Activated naive CD8-positive, alpha-beta T cell treated with anti-CD3 and anti-CD28 coated beads, Interleukin-2, amount 50 U/mL, for 24 hours (primary cell): ENCODE results near the gene NCAPD3.

Experiments used
- ATAC-seq: fragments of 150-1000 bp; cut with Tn5 transposase; one replicate; pipeline ENCODE4 v1.10.0; 2021
- DNase-seq: peaks from one replicate; pipeline ENCODE4 v3.0.0; 2021
- H3K27ac Mint-ChIP-seq: one replicate; pipeline ENCODE4 v1.8.0; 2021; ENCODE audit warnings: mild to moderate bottlenecking, mixed read lengths
- H3K27me3 Mint-ChIP-seq: one replicate; pipeline ENCODE4 v1.8.0; 2021; ENCODE audit warnings: mixed read lengths
- H3K36me3 Mint-ChIP-seq: one replicate; pipeline ENCODE4 v1.8.0; 2021; ENCODE audit warnings: low read depth, mixed read lengths
- H3K4me1 Mint-ChIP-seq: one replicate; pipeline ENCODE4 v1.8.0; 2021; ENCODE audit warnings: mixed read lengths
- H3K4me3 Mint-ChIP-seq: one replicate; pipeline ENCODE4 v1.8.0; 2021; ENCODE audit warnings: mild to moderate bottlenecking, moderate library complexity, mixed read lengths
- H3K9me3 Mint-ChIP-seq: one replicate; pipeline ENCODE4 v1.8.0; 2021; ENCODE audit warnings: mixed read lengths

NCAPD3 gene

GRCh38 chr11:134223836-134224709 lies at the start of gene NCAPD3, which contains the start of gene VPS26B:
NCAPD3 (minus strand) TSS chr11:134223967; CDS start chr11:134223926, 41 bp downstream.
VPS26B (plus strand) TSS chr11:134224671; CDS start chr11:134225123, 452 bp downstream.
- Mint-ChIP-seq H3K27ac (peak within 1 kb of the TSS; percentile 98), H3K9me3 (no peaks in the 10 kb centered on the region), H3K4me3 (peak within 1 kb of the TSS; percentile 97), H3K27me3 (peaks cover 3% of the 10 kb centered on the region), H3K4me1 (peaks cover 66% of the 10 kb centered on the region), H3K36me3 (peaks cover 32% of the 10 kb centered on the region)
- ATAC-seq (peak; percentile 78), DNase-seq (peak; percentile 96)

GRCh38 chr11:134273317-134273712 lies 49.5 kb upstream of the NCAPD3 start:
- Mint-ChIP-seq H3K36me3 (peaks cover 4% of the 10 kb centered on the region), H3K4me3 (no peak overlapping the region), H3K9me3 (no peaks in the 10 kb centered on the region), H3K4me1 (peaks cover 45% of the 10 kb centered on the region), H3K27ac (no peak overlapping the region), H3K27me3 (peaks cover 13% of the 10 kb centered on the region)
- no peak for DNase-seq
- ATAC-seq = no peak

- Mint-ChIP-seq H3K4me3 (no peak overlapping the region), H3K9me3 (no peaks in the 10 kb centered on the region), H3K27ac (no peak overlapping the region), H3K36me3 (peaks cover 4% of the 10 kb centered on the region), H3K27me3 (peaks cover 11% of the 10 kb centered on the region), H3K4me1 (peaks cover 45% of the 10 kb centered on the region)
- no peak for DNase-seq
- no peak for ATAC-seq
These were observed 48.9 kb upstream of the NCAPD3 start for GRCh38 chr11:134272381-134273316.

- DNase-seq = no peak
- ATAC-seq = no peak
- Mint-ChIP-seq H3K4me3 (no peak overlapping the region), H3K4me1 (peaks cover 42% of the 10 kb centered on the region), H3K27me3 (peaks cover 8% of the 10 kb centered on the region), H3K27ac (no peak overlapping the region), H3K36me3 (no peaks in the 10 kb centered on the region), H3K9me3 (no peaks in the 10 kb centered on the region)
These were observed 48.2 kb upstream of the NCAPD3 start for GRCh38 chr11:134271978-134272377.

- no peaks in the 10 kb centered on the region for H3K36me3 Mint-ChIP-seq
- no peak overlapping the region for H3K4me3 Mint-ChIP-seq
- H3K27ac Mint-ChIP-seq = no peak overlapping the region
- no peaks in the 10 kb centered on the region for H3K9me3 Mint-ChIP-seq
- H3K4me1 Mint-ChIP-seq = peaks cover 37% of the 10 kb centered on the region
- peak; percentile 36 for ATAC-seq
- DNase-seq = no peak
- H3K27me3 Mint-ChIP-seq = peaks cover 8% of the 10 kb centered on the region
These were observed 46.5 kb upstream of the NCAPD3 start for GRCh38 chr11:134270250-134270714.

- Mint-ChIP-seq H3K4me1 (peaks cover 16% of the 10 kb centered on the region), H3K4me3 (no peak overlapping the region), H3K27ac (no peak overlapping the region), H3K9me3 (no peaks in the 10 kb centered on the region), H3K36me3 (peaks cover 2% of the 10 kb centered on the region), H3K27me3 (peaks cover 8% of the 10 kb centered on the region)
- no peak for DNase-seq
- ATAC-seq = no peak
These were observed 44.2 kb upstream of the NCAPD3 start for GRCh38 chr11:134267966-134268365.

DNA sequence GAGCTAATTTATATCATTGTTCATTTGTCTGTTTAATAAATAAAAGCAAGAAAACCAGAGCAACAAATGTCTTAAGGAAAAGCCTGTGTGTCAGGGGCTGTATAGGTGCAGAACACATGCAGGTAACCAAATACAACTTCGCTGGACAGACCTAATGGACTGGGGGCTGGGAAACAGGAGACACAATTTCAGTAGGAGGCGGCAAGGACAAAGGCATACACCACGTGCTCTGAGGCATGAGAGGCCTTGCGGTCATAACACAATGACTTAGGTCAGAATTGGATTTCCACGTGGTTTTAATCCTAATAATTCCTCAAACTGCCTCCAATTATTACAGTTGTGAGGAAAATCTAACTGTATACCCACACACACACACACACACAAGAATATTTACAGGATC lies 43.7 kb upstream of the NCAPD3 start:
- no peak overlapping the region for H3K27ac Mint-ChIP-seq
- DNase-seq = no peak
- H3K4me1 Mint-ChIP-seq = peaks cover 10% of the 10 kb centered on the region
- ATAC-seq = no peak
- H3K36me3 Mint-ChIP-seq = peaks cover 4% of the 10 kb centered on the region
- H3K9me3 Mint-ChIP-seq = no peaks in the 10 kb centered on the region
- H3K4me3 Mint-ChIP-seq = no peak overlapping the region
- H3K27me3 Mint-ChIP-seq = peaks cover 6% of the 10 kb centered on the region

DNA sequence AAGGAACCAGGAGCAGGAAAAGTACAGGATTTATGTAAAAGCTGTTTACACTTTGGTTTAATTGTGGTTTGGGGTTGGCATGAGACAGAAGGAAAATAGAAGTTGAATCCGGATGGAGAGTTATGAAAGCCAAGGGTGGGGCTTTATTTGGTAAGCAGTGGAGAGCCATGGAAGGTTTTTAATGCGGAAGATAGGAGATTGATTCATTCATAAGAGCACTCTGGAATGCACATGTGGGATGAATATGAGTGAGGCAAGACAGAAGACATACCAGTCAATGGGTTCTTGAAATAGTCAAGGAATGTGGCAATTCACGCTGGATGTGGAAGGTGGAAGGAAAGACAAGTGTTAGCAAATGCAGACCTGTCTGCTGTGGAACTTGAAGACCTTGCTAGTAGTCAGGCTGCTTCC lies 43.1 kb upstream of the NCAPD3 start:
- H3K27ac Mint-ChIP-seq = no peak overlapping the region

DNA sequence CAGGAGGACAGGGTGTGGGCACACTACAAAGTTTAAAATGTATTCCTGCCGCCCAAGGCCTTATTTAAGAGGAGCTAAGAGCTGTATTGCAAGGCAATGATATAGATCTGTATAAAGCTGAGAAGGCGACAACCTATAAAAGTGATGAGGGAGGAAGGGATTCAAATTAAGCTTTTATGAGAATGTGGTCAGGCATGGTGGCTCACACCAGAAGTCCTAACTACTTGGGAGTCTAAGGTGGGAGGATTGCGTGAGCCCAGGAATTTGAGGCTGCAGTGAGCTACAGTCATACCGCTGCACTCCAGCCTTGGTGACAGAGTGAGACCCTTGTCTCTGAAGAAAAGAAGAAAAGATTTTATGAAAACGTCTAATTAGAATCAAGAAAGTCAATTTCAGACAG lies 42.7 kb upstream of the NCAPD3 start:
- no peak for DNase-seq
- no peak overlapping the region for H3K4me3 Mint-ChIP-seq
- H3K27ac Mint-ChIP-seq = no peak overlapping the region
- H3K27me3 Mint-ChIP-seq = peaks cover 2% of the 10 kb centered on the region
- ATAC-seq = no peak
- peaks cover 4% of the 10 kb centered on the region for H3K36me3 Mint-ChIP-seq
- no peaks in the 10 kb centered on the region for H3K9me3 Mint-ChIP-seq
- peaks cover 8% of the 10 kb centered on the region for H3K4me1 Mint-ChIP-seq

More for the DNA sequence above, 43.1 kb upstream of the NCAPD3 start:
- Mint-ChIP-seq H3K4me3 (no peak overlapping the region), H3K9me3 (no peaks in the 10 kb centered on the region), H3K36me3 (peaks cover 4% of the 10 kb centered on the region), H3K4me1 (peaks cover 8% of the 10 kb centered on the region), H3K27me3 (peaks cover 4% of the 10 kb centered on the region)
- DNase-seq (no peak), ATAC-seq (no peak)

GRCh38 chr11:134264966-134265764 lies 41.4 kb upstream of the NCAPD3 start:
- ATAC-seq (no peak), DNase-seq (no peak)
- Mint-ChIP-seq H3K4me3 (no peak overlapping the region), H3K36me3 (peaks cover 4% of the 10 kb centered on the region), H3K9me3 (no peaks in the 10 kb centered on the region), H3K27ac (no peak overlapping the region), H3K4me1 (peaks cover 1% of the 10 kb centered on the region), H3K27me3 (no peaks in the 10 kb centered on the region)

DNA sequence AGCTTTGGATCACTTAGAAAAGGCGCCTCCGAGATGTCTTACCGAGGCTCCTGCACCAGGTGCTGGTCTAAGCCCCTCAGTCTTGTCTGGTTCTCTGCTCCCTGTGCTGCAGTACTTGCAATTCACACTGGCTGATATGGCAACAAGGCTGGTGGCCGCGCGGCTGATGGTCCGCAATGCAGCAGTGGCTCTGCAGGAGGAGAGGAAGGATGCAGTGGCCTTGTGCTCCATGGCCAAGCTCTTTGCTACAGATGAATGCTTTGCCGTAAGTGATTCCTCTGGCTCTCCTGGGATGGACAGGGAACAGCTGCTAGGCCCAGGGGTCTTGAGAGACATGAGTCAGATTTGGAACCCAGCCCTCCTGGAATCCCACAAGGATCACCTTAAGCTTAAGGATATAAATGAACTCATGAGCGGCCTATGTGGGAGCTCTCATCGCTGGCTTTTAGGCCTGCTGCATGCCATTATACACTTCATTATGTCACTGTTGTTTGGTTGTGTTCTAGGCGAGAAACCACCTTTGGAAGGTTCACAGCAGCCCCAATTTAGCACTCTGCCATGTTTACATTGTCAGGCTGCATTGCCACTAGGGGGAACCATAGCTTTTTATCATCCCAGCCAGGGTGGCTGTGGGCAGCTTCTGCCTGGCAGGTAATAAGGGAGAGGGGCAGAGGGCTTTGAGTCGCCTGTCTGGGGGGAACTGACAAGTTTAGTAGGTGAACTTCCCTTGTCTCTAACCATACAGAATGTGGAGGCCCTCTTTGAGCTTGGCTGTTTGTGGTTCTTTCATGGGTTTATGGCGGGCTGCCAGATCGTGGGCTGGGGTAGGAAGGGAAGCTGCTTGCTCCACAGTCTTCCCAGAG lies 38.1 kb upstream of the NCAPD3 start:
- Mint-ChIP-seq H3K27me3 (no peaks in the 10 kb centered on the region), H3K4me3 (no peak overlapping the region), H3K27ac (no peak overlapping the region), H3K4me1 (no peaks in the 10 kb centered on the region), H3K9me3 (no peaks in the 10 kb centered on the region), H3K36me3 (peaks cover 13% of the 10 kb centered on the region)
- ATAC-seq (peak; percentile 78), DNase-seq (peak; percentile 24)

DNA sequence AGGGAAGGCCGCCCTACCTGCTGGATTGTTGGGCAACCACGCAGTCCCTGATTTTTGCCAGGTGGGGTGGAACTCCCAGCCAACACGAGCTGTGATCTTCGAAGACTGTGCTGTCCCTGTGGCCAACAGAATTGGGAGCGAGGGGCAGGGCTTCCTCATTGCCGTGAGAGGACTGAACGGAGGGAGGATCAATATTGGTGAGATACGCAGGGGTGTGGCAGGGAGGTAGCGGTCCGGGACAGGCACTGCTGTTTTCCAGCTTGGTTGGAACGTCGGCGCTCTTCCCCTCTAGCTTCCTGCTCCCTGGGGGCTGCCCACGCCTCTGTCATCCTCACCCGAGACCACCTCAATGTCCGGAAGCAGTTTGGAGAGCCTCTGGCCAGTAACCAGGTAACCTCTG lies 37.2 kb upstream of the NCAPD3 start:
- Mint-ChIP-seq H3K36me3 (peaks cover 13% of the 10 kb centered on the region), H3K9me3 (no peaks in the 10 kb centered on the region), H3K27ac (no peak overlapping the region), H3K4me3 (no peak overlapping the region), H3K27me3 (no peaks in the 10 kb centered on the region), H3K4me1 (no peaks in the 10 kb centered on the region)
- no peak for DNase-seq
- ATAC-seq = no peak

DNA sequence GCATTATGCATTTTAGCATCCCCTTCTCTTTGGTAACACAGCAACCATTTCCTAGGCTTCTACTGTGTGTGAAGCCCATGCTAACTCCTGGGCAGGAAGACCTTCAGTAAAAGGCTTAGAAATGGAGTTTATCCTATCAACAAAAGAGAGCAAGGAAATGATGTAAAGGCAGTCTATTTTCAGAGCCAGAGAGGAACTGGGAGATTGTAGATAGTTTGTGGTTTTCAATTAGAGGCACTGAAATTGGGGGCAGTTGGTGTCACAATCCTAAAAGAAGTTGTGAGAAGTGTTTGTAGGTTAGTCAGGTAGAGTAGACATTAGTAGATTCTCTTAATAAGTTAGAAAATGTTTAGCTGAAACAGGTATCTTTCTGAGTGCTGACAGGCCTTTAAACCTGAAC lies 36.7 kb upstream of the NCAPD3 start:
- ATAC-seq = no peak

More for the DNA sequence above, 36.7 kb upstream of the NCAPD3 start:
- Mint-ChIP-seq H3K27ac (no peak overlapping the region), H3K4me1 (peaks cover 3% of the 10 kb centered on the region), H3K9me3 (no peaks in the 10 kb centered on the region), H3K4me3 (no peak overlapping the region), H3K27me3 (no peaks in the 10 kb centered on the region), H3K36me3 (peaks cover 13% of the 10 kb centered on the region)
- DNase-seq = no peak
